Caco-2 (cell line): Measurements from ENCODE around the gene CUL9. TPM values are rescaled to one million over a fixed set of nuclear protein-coding genes. Genes with fewer than 3 reads are reported as not detected.

Source experiments
- BruUV-seq: library from RNA; stranded (reverse); fragments of 400-500 nt; replicated peaks from 2 replicates; lab custom pipeline; 2021; lab: Mats Ljungman, UMichigan
- CTCF ChIA-PET: fragments of 300-600 bp; sonication (Branson Sonifier 250); formaldehyde crosslinking; loops from one replicate; lab custom pipeline; 2022; ENCODE audit warnings: antibody characterized with exemption; lab: Charles Lee
- POLR2A ChIA-PET: fragments of 300-600 bp; sonication (Branson Sonifier 250); formaldehyde crosslinking; loops from one replicate; lab custom pipeline; 2022; ENCODE audit warnings: antibody characterized with exemption; lab: Charles Lee
- DNase-seq, 2 experiments: peaks; one replicate each; pipeline versions ENCODE4 v3.0.0 to v3.0.0-alpha.2; 2020 to 2022
- H3K27me3 ChIP-seq: replicated peaks from 2 replicates; pipeline ENCODE4 v1.6.0; 2011; ENCODE audit warnings: low read length; ENCODE audit not compliant: control insufficient read depth, insufficient read depth
- H3K36me3 ChIP-seq: 2 replicates; pipeline ENCODE4 v1.5.1; 2011; ENCODE audit warnings: low read length; ENCODE audit not compliant: control insufficient read depth, insufficient read depth
- H3K4me1 ChIP-seq: fragments of 250-450 bp; sonication (Bioruptor Pico); 2 replicates; pipeline ENCODE4 v1.5.1; 2020; ENCODE audit warnings: mild to moderate bottlenecking
- H3K4me3 ChIP-seq: 2 replicates; pipeline ENCODE4 v1.5.1; 2011; ENCODE audit warnings: low read depth, mild to moderate bottlenecking, control low read depth, low read length
- H3K9me3 ChIP-seq: fragments of 250-450 bp; sonication (Bioruptor Pico); 2 replicates; pipeline ENCODE4 v1.5.1; 2020; ENCODE audit warnings: mild to moderate bottlenecking, moderate library complexity
- H3K27ac Mint-ChIP-seq: one replicate; pipeline ENCODE4 v1.8.0; 2022; ENCODE audit warnings: mixed read lengths; ENCODE audit not compliant: unreplicated experiment
- H3K27me3 Mint-ChIP-seq: one replicate; pipeline ENCODE4 v1.8.0; 2022; ENCODE audit warnings: mixed read lengths; ENCODE audit not compliant: insufficient read depth, unreplicated experiment
- H3K36me3 Mint-ChIP-seq: one replicate; pipeline ENCODE4 v1.8.0; 2022; ENCODE audit warnings: mild to moderate bottlenecking, mixed read lengths; ENCODE audit not compliant: insufficient read depth, unreplicated experiment
- H3K4me1 Mint-ChIP-seq: one replicate; pipeline ENCODE4 v1.8.0; 2022; ENCODE audit warnings: low read depth, mixed read lengths; ENCODE audit not compliant: unreplicated experiment
- H3K4me3 Mint-ChIP-seq: one replicate; pipeline ENCODE4 v1.8.0; 2022; ENCODE audit warnings: mild to moderate bottlenecking, moderate library complexity, mixed read lengths; ENCODE audit not compliant: unreplicated experiment
- H3K9me3 Mint-ChIP-seq: one replicate; pipeline ENCODE4 v1.8.0; 2022; ENCODE audit warnings: mixed read lengths; ENCODE audit not compliant: unreplicated experiment
- CTCF ChIP-seq, 2 experiments: fragments of 200-600 bp in 1 of 2; IDR thresholded peaks; 1 replicate in 1 of 2; 2 replicates in 1 of 2; pipeline versions ENCODE4 v1.5.1 to v1.8.0; 2011 to 2022; ENCODE audit warnings: antibody characterized with exemption in 1 of 2, control low read depth in 1 of 2, inconsistent platforms in 1 of 2, low read depth in 1 of 2, low read length in 1 of 2, mild to moderate bottlenecking in 1 of 2, moderate library complexity in 1 of 2; ENCODE audit not compliant: insufficient read depth in 1 of 2, severe bottlenecking in 1 of 2, unreplicated experiment in 1 of 2
- intact Hi-C: fragments of 100-400 bp; cut with micrococcal nuclease; formaldehyde crosslinking; loops from one replicate; pipeline ENCODE4 v1.10.0; 2022; ENCODE audit not compliant: unreplicated experiment
- total RNA-seq: library from RNA; stranded (reverse); gene quantifications from 2 replicates; pipeline ENCODE4 v1.2.3, GENCODE V29; 2022

Gene CUL9
- total RNA-seq, 1 experiment from 2014 or later: 16.7 TPM

GRCh38 chr6:43242908-43243663 is 61.1 kb downstream of the CUL9 start, which contains the start of gene TTBK1:
TTBK1 (plus strand) TSS chr6:43243481; CDS start chr6:43246661, 3,180 bp downstream.
- no peak within 1 kb of the TSS for H3K27ac Mint-ChIP-seq
- peaks cover 9% of the 10 kb centered on the region; the same call in 1 of the 2 replicates for H3K4me1 ChIP-seq
- BruUV-seq: no TSS peak
- H3K4me1 Mint-ChIP-seq: no peaks in the 10 kb centered on the region
- ChIA-PET POLR2A (interaction anchor here (0.6 kb wide), 1 partner anchor 93 kb away, joined by 3 read pairs; no protein-coding TSS in a partner anchor), CTCF (interaction anchor here (1.0 kb wide), 1 partner anchor 14 kb away, joined by 3 read pairs; the partner anchor contains the start of gene DNPH1)
- no peak within 1 kb of the TSS for H3K4me3 Mint-ChIP-seq
- H3K4me3 ChIP-seq: no peak within 1 kb of the TSS
- peaks cover 5% of the 10 kb centered on the region; the same call in 1 of the 2 replicates for H3K9me3 ChIP-seq
- no peaks in the 10 kb centered on the region for H3K9me3 Mint-ChIP-seq
- intact Hi-C loops: no loop called here
- no peaks in the 10 kb centered on the region for H3K36me3 Mint-ChIP-seq
- peaks cover 8% of the 10 kb centered on the region for H3K27me3 Mint-ChIP-seq
- TF ChIP-seq CTCF (IDR thresholded peaks at IDR 0.05; ENCODE audit: insufficient read depth in 1 of 2, low read depth in 1 of 2, low read length in 1 of 2, severe bottlenecking in 1 of 2, unreplicated experiment in 1 of 2): no peak
- no peaks in the 10 kb centered on the region; the same call in 1 of the 2 replicates for H3K27me3 ChIP-seq
- H3K36me3 ChIP-seq: no peaks in the 10 kb centered on the region
- no peak for DNase-seq

- no TSS peak for BruUV-seq
- Histone ChIP-seq H3K9me3 (peaks cover 4% of the 10 kb centered on the region; the same call in 1 of the 2 replicates), H3K4me1 (peaks cover 9% of the 10 kb centered on the region; the same call in 1 of the 2 replicates), H3K4me3 (no peak overlapping the region), H3K36me3 (no peaks in the 10 kb centered on the region), H3K27me3 (no peaks in the 10 kb centered on the region; the same call in 1 of the 2 replicates)
- Mint-ChIP-seq H3K4me1 (no peaks in the 10 kb centered on the region), H3K27me3 (peaks cover 8% of the 10 kb centered on the region), H3K36me3 (no peaks in the 10 kb centered on the region), H3K4me3 (no peak overlapping the region), H3K9me3 (no peaks in the 10 kb centered on the region), H3K27ac (no peak overlapping the region)
- ChIA-PET CTCF (interaction anchor here (1.0 kb wide), 2 partner anchors 10 to 14 kb away, joined by 3 read pairs; partner anchors contain the start of gene DNPH1), POLR2A (no interaction called here)
- DNase-seq: no peak
- no peak for TF ChIP-seq CTCF (IDR thresholded peaks at IDR 0.05; ENCODE audit: insufficient read depth in 1 of 2, low read depth in 1 of 2, low read length in 1 of 2, severe bottlenecking in 1 of 2, unreplicated experiment in 1 of 2)
- intact Hi-C loops: no loop called here
These were observed 61.8 kb downstream of the CUL9 start for GRCh38 chr6:43243664-43244321.
